ENCODE data around the gene ZNF764. TPM values are rescaled to one million over a fixed set of nuclear protein-coding genes. Genes with fewer than 3 reads are reported as not detected.

Gene ZNF764
- total and polyA plus RNA-seq, 9 of the 15 experiments (the other 6 are each of a cell fraction or from before 2014, with no cell fraction given), result 0.69 to 10.1 (median 4.1) TPM

- no peak for TF ChIP-seq MLX (CRISPR knock-in tag; conservative IDR thresholded peaks at IDR 0.05)
- TF ChIP-seq HDAC3 (IDR thresholded peaks at IDR 0.05; ENCODE audit: borderline replicate concordance, partially characterized antibody), result no peak
- TF ChIP-seq ZNF398 (CRISPR knock-in tag; IDR thresholded peaks at IDR 0.05), result no peak
- no peak for TF ChIP-seq CCNT2 (IDR thresholded peaks at IDR 0.05; ENCODE audit: borderline replicate concordance, extremely low read depth, insufficient read length, low read depth, low read length)
- no peak for TF ChIP-seq ZNF696 (CRISPR knock-in tag; conservative IDR thresholded peaks at IDR 0.05)
- TF ChIP-seq USF2 (CRISPR knock-in tag; IDR thresholded peaks at IDR 0.05), result peak; percentile 81
- TF ChIP-seq JUNB (CRISPR knock-in tag; conservative IDR thresholded peaks at IDR 0.05), result no peak
- TF ChIP-seq AFF4 (CRISPR knock-in tag; IDR thresholded peaks at IDR 0.05), result no peak
- no peak for TF ChIP-seq ZNF12 (CRISPR knock-in tag; IDR thresholded peaks at IDR 0.05)
- TF ChIP-seq NRF1 (conservative IDR thresholded peaks at IDR 0.05 in 1 of 2, IDR thresholded peaks at IDR 0.05 in 1 of 2), result peak; percentile 70 to 78
- TF ChIP-seq FOXJ3 (CRISPR knock-in tag; IDR thresholded peaks at IDR 0.05), result no peak
- TF ChIP-seq PYGO2 (tag; IDR thresholded peaks at IDR 0.05), result no peak
- TF ChIP-seq ZNF655 (CRISPR knock-in tag; IDR thresholded peaks at IDR 0.05), result no peak
- no peak for TF ChIP-seq ZNF324 (CRISPR knock-in tag; IDR thresholded peaks at IDR 0.05)
- no peak for TF ChIP-seq SPI1 (IDR thresholded peaks at IDR 0.05; ENCODE audit: borderline replicate concordance, low read depth, low read length)
- no peak; the same call in 1 of the 2 replicates for TF ChIP-seq ETV5 (CRISPR knock-in tag; IDR thresholded peaks at IDR 0.05; ENCODE audit: low read depth)
- peak; percentile 41 to 71; a peak in 3 of 4 replicates for TF ChIP-seq MAZ (CRISPR knock-in tag; conservative IDR thresholded peaks at IDR 0.05 in 1 of 2, IDR thresholded peaks at IDR 0.05 in 1 of 2)
- TF ChIP-seq ZNF431 (CRISPR knock-in tag; IDR thresholded peaks at IDR 0.05), result no peak
Observed at GRCh38 chr16:30535777-30536190, 22.4 kb downstream of the ZNF764 start (continued).

All from K562 (cell line).